ENCODE measurements around the gene GLT1D1.

GLT1D1 gene

DNA sequence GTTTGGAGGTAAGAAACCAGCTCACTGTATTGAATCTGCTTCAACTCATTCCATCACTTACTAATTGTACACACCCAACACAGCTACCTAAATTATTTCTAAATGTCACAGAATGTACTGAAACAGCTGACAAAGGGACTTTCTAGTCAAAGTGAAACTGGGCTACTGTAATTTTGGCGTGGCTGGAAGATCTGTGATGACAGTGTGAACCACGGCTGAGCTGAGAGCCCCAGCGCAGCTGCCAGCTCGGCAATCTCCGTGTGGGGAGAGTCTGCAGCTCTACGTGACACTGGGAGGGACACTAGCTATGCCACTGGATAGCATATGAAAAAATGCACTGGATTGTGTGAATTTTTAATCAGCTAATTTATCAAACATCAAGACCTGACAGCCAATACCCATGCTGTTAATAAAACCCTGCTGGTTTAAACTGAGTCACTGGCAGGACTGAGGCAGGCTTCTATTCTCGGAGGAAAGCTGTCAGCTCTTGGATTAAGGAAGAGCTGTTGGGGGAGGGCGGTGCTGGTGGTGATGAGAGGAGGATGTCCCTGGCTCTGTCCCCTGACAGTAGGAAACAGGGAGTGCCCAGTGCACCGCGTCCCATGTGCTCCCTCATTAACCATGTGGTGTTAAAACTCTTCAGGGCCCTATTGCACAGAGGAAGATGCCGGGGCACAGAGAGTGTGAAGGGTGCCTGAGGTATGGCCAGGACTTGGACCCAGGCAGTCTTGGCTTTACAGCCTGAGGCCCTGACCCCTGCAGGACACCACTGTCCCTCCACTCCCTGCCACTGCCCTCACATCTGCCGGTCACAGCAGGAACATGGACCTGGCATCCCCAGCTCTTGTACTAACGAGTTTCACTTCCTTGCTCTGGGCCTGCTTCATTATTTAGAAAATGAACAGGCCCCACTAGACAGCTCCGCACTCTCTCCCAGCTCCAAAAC is 42.8 kb upstream of the GLT1D1 start:
- no peak; the same call in 2 of the 3 replicates for ATAC-seq
- TF ChIP-seq SNAI2 (CRISPR knock-in tag; IDR thresholded peaks at IDR 0.05), result no peak
- TF ChIP-seq, protein P1, sequence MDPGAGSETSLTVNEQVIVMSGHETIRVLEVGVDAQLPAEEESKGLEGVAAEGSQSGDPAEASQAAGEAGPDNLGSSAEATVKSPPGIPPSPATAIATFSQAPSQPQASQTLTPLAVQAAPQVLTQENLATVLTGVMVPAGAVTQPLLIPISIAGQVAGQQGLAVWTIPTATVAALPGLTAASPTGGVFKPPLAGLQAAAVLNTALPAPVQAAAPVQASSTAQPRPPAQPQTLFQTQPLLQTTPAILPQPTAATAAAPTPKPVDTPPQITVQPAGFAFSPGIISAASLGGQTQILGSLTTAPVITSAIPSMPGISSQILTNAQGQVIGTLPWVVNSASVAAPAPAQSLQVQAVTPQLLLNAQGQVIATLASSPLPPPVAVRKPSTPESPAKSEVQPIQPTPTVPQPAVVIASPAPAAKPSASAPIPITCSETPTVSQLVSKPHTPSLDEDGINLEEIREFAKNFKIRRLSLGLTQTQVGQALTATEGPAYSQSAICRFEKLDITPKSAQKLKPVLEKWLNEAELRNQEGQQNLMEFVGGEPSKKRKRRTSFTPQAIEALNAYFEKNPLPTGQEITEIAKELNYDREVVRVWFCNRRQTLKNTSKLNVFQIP (CRISPR knock-in tag; IDR thresholded peaks at IDR 0.05; ENCODE audit: borderline replicate concordance, low read depth), result no peak
- no peak for TF ChIP-seq ARNTL (CRISPR knock-in tag; IDR thresholded peaks at IDR 0.05; ENCODE audit: borderline replicate concordance, low read depth)
- TF ChIP-seq, protein P2, sequence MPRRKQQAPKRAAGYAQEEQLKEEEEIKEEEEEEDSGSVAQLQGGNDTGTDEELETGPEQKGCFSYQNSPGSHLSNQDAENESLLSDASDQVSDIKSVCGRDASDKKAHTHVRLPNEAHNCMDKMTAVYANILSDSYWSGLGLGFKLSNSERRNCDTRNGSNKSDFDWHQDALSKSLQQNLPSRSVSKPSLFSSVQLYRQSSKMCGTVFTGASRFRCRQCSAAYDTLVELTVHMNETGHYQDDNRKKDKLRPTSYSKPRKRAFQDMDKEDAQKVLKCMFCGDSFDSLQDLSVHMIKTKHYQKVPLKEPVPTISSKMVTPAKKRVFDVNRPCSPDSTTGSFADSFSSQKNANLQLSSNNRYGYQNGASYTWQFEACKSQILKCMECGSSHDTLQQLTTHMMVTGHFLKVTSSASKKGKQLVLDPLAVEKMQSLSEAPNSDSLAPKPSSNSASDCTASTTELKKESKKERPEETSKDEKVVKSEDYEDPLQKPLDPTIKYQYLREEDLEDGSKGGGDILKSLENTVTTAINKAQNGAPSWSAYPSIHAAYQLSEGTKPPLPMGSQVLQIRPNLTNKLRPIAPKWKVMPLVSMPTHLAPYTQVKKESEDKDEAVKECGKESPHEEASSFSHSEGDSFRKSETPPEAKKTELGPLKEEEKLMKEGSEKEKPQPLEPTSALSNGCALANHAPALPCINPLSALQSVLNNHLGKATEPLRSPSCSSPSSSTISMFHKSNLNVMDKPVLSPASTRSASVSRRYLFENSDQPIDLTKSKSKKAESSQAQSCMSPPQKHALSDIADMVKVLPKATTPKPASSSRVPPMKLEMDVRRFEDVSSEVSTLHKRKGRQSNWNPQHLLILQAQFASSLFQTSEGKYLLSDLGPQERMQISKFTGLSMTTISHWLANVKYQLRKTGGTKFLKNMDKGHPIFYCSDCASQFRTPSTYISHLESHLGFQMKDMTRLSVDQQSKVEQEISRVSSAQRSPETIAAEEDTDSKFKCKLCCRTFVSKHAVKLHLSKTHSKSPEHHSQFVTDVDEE (CRISPR knock-in tag; IDR thresholded peaks at IDR 0.05), result no peak
- TF ChIP-seq GLIS3 (CRISPR knock-in tag; IDR thresholded peaks at IDR 0.05), result no peak
- TF ChIP-seq ISL1 (CRISPR knock-in tag; IDR thresholded peaks at IDR 0.05), result no peak
- no peak for TF ChIP-seq ZC3H10 (CRISPR knock-in tag; IDR thresholded peaks at IDR 0.05)
- TF ChIP-seq TOX (CRISPR knock-in tag; IDR thresholded peaks at IDR 0.05; ENCODE audit: borderline replicate concordance), result no peak
- no peak for TF ChIP-seq ZFP30 (CRISPR knock-in tag; IDR thresholded peaks at IDR 0.05)
- no peak for TF ChIP-seq ESRRG (CRISPR knock-in tag; IDR thresholded peaks at IDR 0.05)
- TF ChIP-seq TCF4 (CRISPR knock-in tag; IDR thresholded peaks at IDR 0.05; ENCODE audit: borderline replicate concordance), result no peak
- TF ChIP-seq, protein P3, sequence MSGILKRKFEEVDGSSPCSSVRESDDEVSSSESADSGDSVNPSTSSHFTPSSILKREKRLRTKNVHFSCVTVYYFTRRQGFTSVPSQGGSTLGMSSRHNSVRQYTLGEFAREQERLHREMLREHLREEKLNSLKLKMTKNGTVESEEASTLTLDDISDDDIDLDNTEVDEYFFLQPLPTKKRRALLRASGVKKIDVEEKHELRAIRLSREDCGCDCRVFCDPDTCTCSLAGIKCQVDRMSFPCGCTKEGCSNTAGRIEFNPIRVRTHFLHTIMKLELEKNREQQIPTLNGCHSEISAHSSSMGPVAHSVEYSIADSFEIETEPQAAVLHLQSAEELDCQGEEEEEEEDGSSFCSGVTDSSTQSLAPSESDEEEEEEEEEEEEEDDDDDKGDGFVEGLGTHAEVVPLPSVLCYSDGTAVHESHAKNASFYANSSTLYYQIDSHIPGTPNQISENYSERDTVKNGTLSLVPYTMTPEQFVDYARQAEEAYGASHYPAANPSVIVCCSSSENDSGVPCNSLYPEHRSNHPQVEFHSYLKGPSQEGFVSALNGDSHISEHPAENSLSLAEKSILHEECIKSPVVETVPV (CRISPR knock-in tag; IDR thresholded peaks at IDR 0.05), result no peak
- no peak for TF ChIP-seq RARB (CRISPR knock-in tag; IDR thresholded peaks at IDR 0.05)
- TF ChIP-seq ZNF70 (CRISPR knock-in tag; IDR thresholded peaks at IDR 0.05), result no peak
- TF ChIP-seq, protein P4, sequence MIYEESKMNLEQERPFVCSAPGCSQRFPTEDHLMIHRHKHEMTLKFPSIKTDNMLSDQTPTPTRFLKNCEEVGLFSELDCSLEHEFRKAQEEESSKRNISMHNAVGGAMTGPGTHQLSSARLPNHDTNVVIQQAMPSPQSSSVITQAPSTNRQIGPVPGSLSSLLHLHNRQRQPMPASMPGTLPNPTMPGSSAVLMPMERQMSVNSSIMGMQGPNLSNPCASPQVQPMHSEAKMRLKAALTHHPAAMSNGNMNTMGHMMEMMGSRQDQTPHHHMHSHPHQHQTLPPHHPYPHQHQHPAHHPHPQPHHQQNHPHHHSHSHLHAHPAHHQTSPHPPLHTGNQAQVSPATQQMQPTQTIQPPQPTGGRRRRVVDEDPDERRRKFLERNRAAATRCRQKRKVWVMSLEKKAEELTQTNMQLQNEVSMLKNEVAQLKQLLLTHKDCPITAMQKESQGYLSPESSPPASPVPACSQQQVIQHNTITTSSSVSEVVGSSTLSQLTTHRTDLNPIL (CRISPR knock-in tag; IDR thresholded peaks at IDR 0.05; ENCODE audit: low read depth), result no peak
- TF ChIP-seq ZNF8 (CRISPR knock-in tag; IDR thresholded peaks at IDR 0.05), result no peak
- TF ChIP-seq CSDC2 (CRISPR knock-in tag; IDR thresholded peaks at IDR 0.05), result no peak
- no peak for TF ChIP-seq BACH2 (CRISPR knock-in tag; IDR thresholded peaks at IDR 0.05; ENCODE audit: borderline replicate concordance)
- TF ChIP-seq OSR1 (CRISPR knock-in tag; IDR thresholded peaks at IDR 0.05), result no peak

DNA sequence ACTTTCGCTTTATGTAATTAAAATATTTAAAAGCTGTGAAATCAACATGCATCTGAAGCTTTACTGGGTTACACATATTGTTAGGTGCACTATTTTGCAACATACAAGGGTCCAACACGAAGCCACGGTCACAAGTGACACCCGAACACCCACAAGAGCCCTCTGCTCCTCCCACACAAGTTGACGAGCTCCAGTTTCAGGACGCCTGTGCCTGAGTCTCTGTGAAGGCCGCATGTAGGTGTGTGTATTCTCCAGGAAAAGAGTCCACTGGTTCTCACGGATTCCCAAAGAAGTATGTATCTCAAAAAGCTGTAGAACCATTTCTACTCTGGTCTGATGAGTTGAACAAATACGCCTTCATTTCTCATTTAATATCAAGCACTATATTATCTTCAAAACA is 41.5 kb upstream of the GLT1D1 start:
- ATAC-seq, result no peak

More for the DNA sequence above, 41.5 kb upstream of the GLT1D1 start:
- no peak for TF ChIP-seq OSR1 (CRISPR knock-in tag; IDR thresholded peaks at IDR 0.05)
- TF ChIP-seq ZC3H10 (CRISPR knock-in tag; IDR thresholded peaks at IDR 0.05), result no peak
- no peak for TF ChIP-seq PPARA (CRISPR knock-in tag; IDR thresholded peaks at IDR 0.05; ENCODE audit: borderline replicate concordance)
- TF ChIP-seq ESRRG (CRISPR knock-in tag; IDR thresholded peaks at IDR 0.05), result no peak
- TF ChIP-seq, protein P4 (CRISPR knock-in tag; IDR thresholded peaks at IDR 0.05; ENCODE audit: low read depth), result no peak
- TF ChIP-seq CSDC2 (CRISPR knock-in tag; IDR thresholded peaks at IDR 0.05), result no peak
- no peak for TF ChIP-seq GLIS3 (CRISPR knock-in tag; IDR thresholded peaks at IDR 0.05)
- no peak for TF ChIP-seq ZNF565 (CRISPR knock-in tag; conservative IDR thresholded peaks at IDR 0.05; ENCODE audit: low read depth)
- TF ChIP-seq, protein P1 (CRISPR knock-in tag; IDR thresholded peaks at IDR 0.05; ENCODE audit: borderline replicate concordance, low read depth), result no peak
- no peak for TF ChIP-seq ZFP30 (CRISPR knock-in tag; IDR thresholded peaks at IDR 0.05)
- TF ChIP-seq ZNF8 (CRISPR knock-in tag; IDR thresholded peaks at IDR 0.05), result no peak
- TF ChIP-seq, protein P2 (CRISPR knock-in tag; IDR thresholded peaks at IDR 0.05), result no peak
